ENCODE results near the gene HNMT.
A peak's percentile ranks its signal among the peaks of the same experiment; 100 is the strongest.

DNA sequence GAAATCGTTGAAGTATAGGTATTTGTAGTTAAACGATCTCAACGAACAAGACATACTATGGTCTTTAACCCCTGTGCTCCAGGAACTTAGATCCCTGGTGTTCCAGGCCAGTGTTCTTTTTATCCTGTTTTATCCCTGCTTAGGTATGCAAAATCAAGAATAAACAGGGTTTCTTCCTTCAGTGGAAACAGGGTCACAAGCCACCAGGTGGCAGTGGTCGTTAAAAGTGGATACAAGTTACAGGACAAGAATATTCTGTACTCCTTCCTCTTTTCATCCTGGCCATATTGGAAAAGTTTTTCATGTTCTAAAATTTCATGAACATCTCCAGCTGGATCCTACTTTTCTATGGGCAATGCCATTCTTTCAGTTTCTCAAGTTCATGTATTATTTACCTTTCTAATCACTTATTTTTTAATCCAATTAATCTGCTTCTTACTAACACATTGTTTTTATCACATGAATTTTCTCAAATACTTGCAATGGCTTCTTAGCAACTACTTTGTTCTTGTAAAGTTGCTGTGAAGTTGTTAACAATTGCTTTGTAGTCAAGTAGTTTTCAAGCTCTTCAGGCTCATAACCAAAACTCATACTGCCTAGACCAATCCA lies 16.4 kb upstream of the HNMT start:
- TF ChIP-seq, protein P1, sequence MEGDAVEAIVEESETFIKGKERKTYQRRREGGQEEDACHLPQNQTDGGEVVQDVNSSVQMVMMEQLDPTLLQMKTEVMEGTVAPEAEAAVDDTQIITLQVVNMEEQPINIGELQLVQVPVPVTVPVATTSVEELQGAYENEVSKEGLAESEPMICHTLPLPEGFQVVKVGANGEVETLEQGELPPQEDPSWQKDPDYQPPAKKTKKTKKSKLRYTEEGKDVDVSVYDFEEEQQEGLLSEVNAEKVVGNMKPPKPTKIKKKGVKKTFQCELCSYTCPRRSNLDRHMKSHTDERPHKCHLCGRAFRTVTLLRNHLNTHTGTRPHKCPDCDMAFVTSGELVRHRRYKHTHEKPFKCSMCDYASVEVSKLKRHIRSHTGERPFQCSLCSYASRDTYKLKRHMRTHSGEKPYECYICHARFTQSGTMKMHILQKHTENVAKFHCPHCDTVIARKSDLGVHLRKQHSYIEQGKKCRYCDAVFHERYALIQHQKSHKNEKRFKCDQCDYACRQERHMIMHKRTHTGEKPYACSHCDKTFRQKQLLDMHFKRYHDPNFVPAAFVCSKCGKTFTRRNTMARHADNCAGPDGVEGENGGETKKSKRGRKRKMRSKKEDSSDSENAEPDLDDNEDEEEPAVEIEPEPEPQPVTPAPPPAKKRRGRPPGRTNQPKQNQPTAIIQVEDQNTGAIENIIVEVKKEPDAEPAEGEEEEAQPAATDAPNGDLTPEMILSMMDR (conservative IDR thresholded peaks at IDR 0.05) = peak; percentile 81
- no peak for TF ChIP-seq EZH2 (IDR thresholded peaks at IDR 0.05; ENCODE audit: low read depth)

All from PC-9 (cell line).